Measurements from ENCODE around the gene CGB1. TPM values are rescaled to one million over a fixed set of nuclear protein-coding genes. Genes with fewer than 3 reads are reported as not detected.

The CGB1 gene
- polyA plus RNA-seq, 1 donor (not counting 4 experiments of a cell fraction or from before 2014, with no cell fraction given): not detected

DNA sequence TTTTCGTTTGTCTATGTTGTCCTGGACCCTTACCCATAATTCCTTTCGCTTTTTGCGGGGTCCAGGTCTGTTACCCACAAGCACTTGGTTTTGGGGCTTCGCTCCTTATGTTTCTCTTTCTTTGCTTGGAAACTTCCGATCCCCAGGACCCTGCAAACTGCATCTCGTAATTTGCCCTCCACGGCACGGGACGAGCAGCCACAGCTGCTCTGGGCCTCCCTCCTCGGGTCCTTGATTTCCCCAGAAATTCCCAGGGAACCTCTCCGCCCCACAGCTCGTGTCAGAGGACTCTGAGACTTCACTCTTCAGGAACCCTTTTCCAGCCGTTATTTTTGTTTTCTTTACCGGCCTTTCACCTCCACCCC, 49.2 kb upstream of the CGB1 start:
- peak overlapping the region; percentile 84 for H3K4me2 ChIP-seq (ENCODE audit: control insufficient read depth, extremely low read depth, insufficient read depth, low read depth, low read length)
- H3K27ac ChIP-seq (ENCODE audit: control insufficient read depth, insufficient read depth, low read length): peak overlapping the region; percentile 83
- H3K4me1 ChIP-seq (ENCODE audit: control insufficient read depth, extremely low read depth, insufficient read depth, low read length): peaks cover 16% of the 10 kb centered on the region
- H3K4me3 ChIP-seq (ENCODE audit: control insufficient read depth in 2 of 3, extremely low read depth in 1 of 3, insufficient read depth in 2 of 3, low read depth in 1 of 3, low read length in 3 of 3): peak overlapping the region; percentile 39 to 88 (median 75)
- peaks cover 52% of the 10 kb centered on the region for H3K79me2 ChIP-seq (ENCODE audit: control insufficient read depth, insufficient read depth, low read length)
- no peak for FAIRE-seq
- no peak overlapping the region for H2AFZ ChIP-seq (ENCODE audit: control insufficient read depth, low read length)
- peaks cover 23% of the 10 kb centered on the region for H4K20me1 ChIP-seq (ENCODE audit: control insufficient read depth, extremely low read depth, insufficient read depth, low read length)
- H3K9me1 ChIP-seq (ENCODE audit: control insufficient read depth, extremely low read depth, insufficient read depth, low read length): no peaks in the 10 kb centered on the region
- dilution Hi-C loops (cut with MboI; ENCODE audit: extremely low pct_ligation_motif_present, low sequenced_read_pairs): no loop called here
- no peaks in the 10 kb centered on the region for H3K27me3 ChIP-seq (ENCODE audit: control insufficient read depth, extremely low read depth, insufficient read depth, low read length)
- H3K36me3 ChIP-seq (ENCODE audit: control insufficient read depth in 2 of 2, extremely low read depth in 1 of 2, insufficient read depth in 2 of 2, low read length in 2 of 2): peaks cover 18 to 27% of the 10 kb centered on the region in 2 experiments
- no peak for DNase-seq (ENCODE audit: low read depth, low spot score)
- no peak for TF ChIP-seq EZH2 (IDR thresholded peaks at IDR 0.05; ENCODE audit: low read length)
- TF ChIP-seq, protein P1, sequence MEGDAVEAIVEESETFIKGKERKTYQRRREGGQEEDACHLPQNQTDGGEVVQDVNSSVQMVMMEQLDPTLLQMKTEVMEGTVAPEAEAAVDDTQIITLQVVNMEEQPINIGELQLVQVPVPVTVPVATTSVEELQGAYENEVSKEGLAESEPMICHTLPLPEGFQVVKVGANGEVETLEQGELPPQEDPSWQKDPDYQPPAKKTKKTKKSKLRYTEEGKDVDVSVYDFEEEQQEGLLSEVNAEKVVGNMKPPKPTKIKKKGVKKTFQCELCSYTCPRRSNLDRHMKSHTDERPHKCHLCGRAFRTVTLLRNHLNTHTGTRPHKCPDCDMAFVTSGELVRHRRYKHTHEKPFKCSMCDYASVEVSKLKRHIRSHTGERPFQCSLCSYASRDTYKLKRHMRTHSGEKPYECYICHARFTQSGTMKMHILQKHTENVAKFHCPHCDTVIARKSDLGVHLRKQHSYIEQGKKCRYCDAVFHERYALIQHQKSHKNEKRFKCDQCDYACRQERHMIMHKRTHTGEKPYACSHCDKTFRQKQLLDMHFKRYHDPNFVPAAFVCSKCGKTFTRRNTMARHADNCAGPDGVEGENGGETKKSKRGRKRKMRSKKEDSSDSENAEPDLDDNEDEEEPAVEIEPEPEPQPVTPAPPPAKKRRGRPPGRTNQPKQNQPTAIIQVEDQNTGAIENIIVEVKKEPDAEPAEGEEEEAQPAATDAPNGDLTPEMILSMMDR (optimal IDR thresholded peaks at IDR 0.05 in 1 of 3, IDR thresholded peaks at IDR 0.05 in 1 of 3, conservative IDR thresholded peaks at IDR 0.05 in 1 of 3; ENCODE audit: extremely low read depth in 1 of 3, insufficient read depth in 2 of 3, low read length in 3 of 3): no peak
- no peaks in the 10 kb centered on the region for H3K9me3 ChIP-seq (ENCODE audit: control insufficient read depth, low read depth, low read length)
- H3K9ac ChIP-seq (ENCODE audit: control insufficient read depth, extremely low read depth, insufficient read depth, low read length): peak overlapping the region; percentile 91

DNA sequence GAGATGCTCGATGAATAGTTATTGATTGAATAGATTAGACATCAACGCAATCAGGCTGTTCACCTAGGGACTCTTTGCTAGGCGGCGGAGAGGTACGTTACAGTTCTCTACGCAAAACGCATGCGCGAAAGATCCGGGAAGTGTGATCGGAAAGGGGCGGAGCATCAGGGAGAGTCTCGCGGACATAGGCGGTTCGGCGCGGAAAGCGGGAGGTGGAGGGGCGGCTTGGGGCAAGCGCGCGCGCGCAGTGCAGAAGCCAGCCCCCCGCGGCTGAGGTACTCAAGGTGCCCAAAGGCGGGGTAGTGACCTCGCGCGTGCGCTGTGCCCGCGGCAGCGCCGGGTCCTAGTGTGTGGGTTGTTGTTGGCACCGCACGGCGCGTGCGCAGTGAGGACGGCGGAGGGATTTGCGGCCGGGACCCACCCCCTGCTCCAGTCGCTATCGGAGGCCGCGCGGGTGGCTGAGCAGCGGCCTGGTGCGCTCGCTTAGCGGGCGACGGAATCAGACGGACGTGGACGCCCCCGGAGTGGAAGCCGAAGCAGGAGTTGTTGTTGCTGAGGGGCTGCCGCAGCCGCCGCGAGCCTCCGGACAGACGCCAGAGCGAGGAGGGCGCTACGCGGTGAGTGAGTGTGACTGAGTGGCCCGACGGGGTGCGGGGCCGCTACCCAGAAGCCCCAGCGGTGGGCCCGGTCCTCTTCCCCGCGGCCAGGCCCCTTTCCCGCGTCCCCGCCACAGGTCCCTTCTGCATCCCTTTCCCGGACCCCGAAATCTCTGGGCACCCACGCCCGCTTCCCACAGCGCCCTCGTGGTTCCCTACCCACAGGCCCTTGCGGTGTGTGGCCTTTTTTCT, 48.5 kb upstream of the CGB1 start, which contains the start of gene SNRNP70:
TSS of gene SNRNP70 (plus strand) at position 432 of the 848 bp plus-strand sequence. CDS start 964 bp downstream, outside the sequence.
- Histone ChIP-seq H3K79me2 (ENCODE audit: control insufficient read depth, insufficient read depth, low read length) (peaks cover 46% of the 10 kb centered on the region), H3K27me3 (ENCODE audit: control insufficient read depth, extremely low read depth, insufficient read depth, low read length) (no peaks in the 10 kb centered on the region), H3K4me3 (ENCODE audit: control insufficient read depth in 2 of 3, extremely low read depth in 1 of 3, insufficient read depth in 2 of 3, low read depth in 1 of 3, low read length in 3 of 3) (peak within 1 kb of the TSS; percentile 39 to 88 (median 75)), H3K36me3 (ENCODE audit: control insufficient read depth in 2 of 2, extremely low read depth in 1 of 2, insufficient read depth in 2 of 2, low read length in 2 of 2) (peaks cover 12 to 21% of the 10 kb centered on the region in 2 experiments), H3K9ac (ENCODE audit: control insufficient read depth, extremely low read depth, insufficient read depth, low read length) (peak within 1 kb of the TSS; percentile 91), H3K4me2 (ENCODE audit: control insufficient read depth, extremely low read depth, insufficient read depth, low read depth, low read length) (peak within 1 kb of the TSS; percentile 84), H4K20me1 (ENCODE audit: control insufficient read depth, extremely low read depth, insufficient read depth, low read length) (peaks cover 18% of the 10 kb centered on the region), H2AFZ (ENCODE audit: control insufficient read depth, low read length) (peak within 1 kb of the TSS; percentile 89), H3K9me3 (ENCODE audit: control insufficient read depth, low read depth, low read length) (no peaks in the 10 kb centered on the region), H3K9me1 (ENCODE audit: control insufficient read depth, extremely low read depth, insufficient read depth, low read length) (no peaks in the 10 kb centered on the region), H3K27ac (ENCODE audit: control insufficient read depth, insufficient read depth, low read length) (peak within 1 kb of the TSS; percentile 83), H3K4me1 (ENCODE audit: control insufficient read depth, extremely low read depth, insufficient read depth, low read length) (peaks cover 16% of the 10 kb centered on the region)
- peak; percentile 34 for FAIRE-seq
- TF ChIP-seq, protein P1 (optimal IDR thresholded peaks at IDR 0.05 in 1 of 3, IDR thresholded peaks at IDR 0.05 in 1 of 3, conservative IDR thresholded peaks at IDR 0.05 in 1 of 3; ENCODE audit: extremely low read depth in 1 of 3, insufficient read depth in 2 of 3, low read length in 3 of 3): no peak
- no peak for TF ChIP-seq EZH2 (IDR thresholded peaks at IDR 0.05; ENCODE audit: low read length)
- peak; percentile 95 for DNase-seq (ENCODE audit: low read depth, low spot score)
- dilution Hi-C loops (cut with MboI; ENCODE audit: extremely low pct_ligation_motif_present, low sequenced_read_pairs): no loop called here
